HepG2 (cell line): Measurements from ENCODE around the gene MTX1. TPM values are rescaled to one million over a fixed set of nuclear protein-coding genes. Genes with fewer than 3 reads are reported as not detected.
A peak's percentile ranks its signal among the peaks of the same experiment; 100 is the strongest.

Experiments
- ATAC-seq: fragments of 200-7000 bp; cut with Tn5 transposase; 3 replicates; pipeline ENCODE4 v1.9.1; 2020; ENCODE audit warnings: mild to moderate bottlenecking, moderate library complexity
- BruUV-seq: library from RNA; stranded (reverse); fragments of 400-500 nt; replicated peaks from 2 replicates; lab custom pipeline; 2021; lab: Mats Ljungman, UMichigan
- CTCF ChIA-PET: fragments of 300-600 bp; formaldehyde crosslinking; extraction: SDS; loops from one replicate; lab custom pipeline; 2021; ENCODE audit warnings: low total read pairs, inconsistent platforms, low intra/inter-chr PET ratio; lab: Yijun Ruan, JAX
- POLR2A ChIA-PET: fragments of 350-600 bp; sonication (Branson Sonifier 250); formaldehyde crosslinking; loops from one replicate; lab custom pipeline; 2020; ENCODE audit warnings: antibody characterized with exemption, inconsistent platforms; lab: Yijun Ruan, JAX
- DNase-seq: peaks from one replicate; pipeline ENCODE4 v3.0.0-alpha.2; 2015; ENCODE audit warnings: low spot score
- FAIRE-seq: peaks from 3 replicates; lab custom pipeline; 2011; peaks lifted over from hg19 to GRCh38; lab: Jason Lieb, UNC
- H2AFZ ChIP-seq: one replicate; pipeline ENCODE4 v1.6.1; 2011; ENCODE audit warnings: low read length, inconsistent platforms
- H3K27ac ChIP-seq: fragments of 300-600 bp; 3 replicates; pipeline ENCODE4 v1.8.0; 2011; ENCODE audit warnings: mixed run types, mild to moderate bottlenecking, mixed read lengths, low read length, inconsistent platforms; ENCODE audit not compliant: insufficient read depth; ENCODE audit errors: extremely low read length
- H3K27me3 ChIP-seq, 2 experiments: fragments of 200-600 bp in 1 of 2; 2 replicates in 1 of 2; 3 replicates in 1 of 2; pipeline versions ENCODE4 v1.6.0 to v1.8.0; 2011; ENCODE audit warnings: low read length in 2 of 2, mild to moderate bottlenecking in 2 of 2, moderate library complexity in 2 of 2, inconsistent platforms in 1 of 2; ENCODE audit not compliant: insufficient read depth in 2 of 2, control insufficient read depth in 1 of 2
- H3K36me3 ChIP-seq, 2 experiments: fragments of 200-600 bp in 1 of 2; replicated peaks in 1 of 2; 2 replicates in 1 of 2; 3 replicates in 1 of 2; pipeline versions ENCODE4 v1.5.1 to v1.8.0; 2011; ENCODE audit warnings: low read length in 2 of 2, inconsistent platforms in 1 of 2; ENCODE audit not compliant: insufficient read depth in 2 of 2, control insufficient read depth in 1 of 2
- H3K4me1 ChIP-seq: 2 replicates; pipeline ENCODE4 v1.5.1; 2012; ENCODE audit warnings: low read length, inconsistent platforms; ENCODE audit not compliant: insufficient read depth
- H3K4me2 ChIP-seq: 2 replicates; pipeline ENCODE4 v1.6.0; 2011; ENCODE audit warnings: low read depth, low read length, inconsistent platforms
- H3K4me3 ChIP-seq, 3 experiments: fragments of 200-600 bp in 1 of 3; sonication (generic), shearing (Covaris generic) in 1 of 3; replicated peaks in 1 of 3; 2 replicates each; pipeline ENCODE4 v1.5.1; 2011 to 2016; ENCODE audit warnings: low read length in 3 of 3, inconsistent platforms in 2 of 3, low read depth in 2 of 3, mild to moderate bottlenecking in 2 of 3, control low read depth in 1 of 3, mixed read lengths in 1 of 3; ENCODE audit not compliant: insufficient read depth in 1 of 3
- H3K79me2 ChIP-seq: one replicate; pipeline ENCODE4 v1.6.1; 2011; ENCODE audit warnings: low read length, inconsistent platforms; ENCODE audit not compliant: insufficient read depth
- H3K9ac ChIP-seq: 2 replicates; pipeline ENCODE4 v1.6.0; 2011; ENCODE audit warnings: mild to moderate bottlenecking, low read depth, low read length, inconsistent platforms; ENCODE audit not compliant: insufficient read depth
- H3K9me3 ChIP-seq: 2 replicates; pipeline ENCODE4 v1.5.1; 2012; ENCODE audit warnings: mild to moderate bottlenecking, low read length
- H4K20me1 ChIP-seq: 2 replicates; pipeline ENCODE4 v1.6.0; 2011; ENCODE audit warnings: inconsistent platforms, mild to moderate bottlenecking, low read length, moderate library complexity; ENCODE audit not compliant: insufficient read depth
- CCDC6 ChIP-seq: sonication (generic); formaldehyde crosslinking; IDR thresholded peaks from 2 replicates; pipeline ENCODE4 v1.8.1; 2022; ENCODE audit warnings: mild to moderate bottlenecking, missing genetic modification reagents, moderate library complexity
- FOXA3 ChIP-seq: IDR thresholded peaks from 2 replicates; pipeline ENCODE4 v1.6.1; 2016; ENCODE audit warnings: missing genetic modification reagents, missing compliant biosample characterization
- KLF13 ChIP-seq: sonication (generic); formaldehyde crosslinking; IDR thresholded peaks from 2 replicates; pipeline ENCODE4 v1.4.0; 2020; ENCODE audit warnings: mild to moderate bottlenecking, missing genetic modification reagents
- KLF6 ChIP-seq: IDR thresholded peaks from 2 replicates; pipeline ENCODE4 v1.8.0; 2016; ENCODE audit warnings: missing biosample characterization, missing genetic modification reagents
- MIXL1 ChIP-seq: IDR thresholded peaks from 2 replicates; pipeline ENCODE4 v1.6.1; 2016
- NAIF1 ChIP-seq: sonication (generic); formaldehyde crosslinking; IDR thresholded peaks from 2 replicates; pipeline ENCODE4 v1.5.0; 2020; ENCODE audit warnings: mild to moderate bottlenecking, missing genetic modification reagents, borderline replicate concordance
- PITX1 ChIP-seq: sonication (generic); formaldehyde crosslinking; IDR thresholded peaks from 2 replicates; pipeline ENCODE4 v1.5.1; 2020; ENCODE audit warnings: mild to moderate bottlenecking, missing genetic modification reagents
- PPARG ChIP-seq: conservative IDR thresholded peaks from 2 replicates; pipeline ENCODE4 v1.6.1; 2016; ENCODE audit warnings: missing biosample characterization, missing genetic modification reagents
- RFX5 ChIP-seq: IDR thresholded peaks from 2 replicates; pipeline ENCODE4 v1.6.1; 2011; ENCODE audit warnings: low read depth, low read length, improper control_type of control experiment
- SATB2 ChIP-seq: sonication (generic); formaldehyde crosslinking; IDR thresholded peaks from 2 replicates; pipeline ENCODE4 v1.5.0; 2020; ENCODE audit warnings: missing genetic modification reagents
- STAG1 ChIP-seq: sonication (generic); formaldehyde crosslinking; IDR thresholded peaks from 2 replicates; pipeline ENCODE4 v1.4.0; 2020; ENCODE audit warnings: missing genetic modification reagents
- ZNF205 ChIP-seq: IDR thresholded peaks from 2 replicates; pipeline ENCODE4 v1.6.1; 2018; ENCODE audit warnings: missing biosample characterization, missing genetic modification reagents
- ZNF670 ChIP-seq: sonication (generic); formaldehyde crosslinking; IDR thresholded peaks from 2 replicates; pipeline ENCODE4 v1.8.0; 2022; ENCODE audit warnings: mild to moderate bottlenecking, missing genetic modification reagents, borderline replicate concordance
- ZSCAN22 ChIP-seq: sonication (generic); formaldehyde crosslinking; IDR thresholded peaks from 2 replicates; pipeline ENCODE4 v1.4.0; 2020; ENCODE audit warnings: mild to moderate bottlenecking, missing genetic modification reagents
- WGBS: methylation state at CpG from one replicate; pipeline ENCODE4 v1.1.6; 2017; ENCODE audit warnings: low lambda C conversion rate; 5-methylcytosine and 5-hydroxymethylcytosine counted together
- in situ Hi-C: cut with HindIII; loops from 2 replicates; pipeline ENCODE4 v1.10.0; 2017; ENCODE audit warnings: low pct_unique_long_range_greater_than_20kb; ENCODE audit not compliant: extremely low pct_ligation_motif_present
- intact Hi-C: fragments of 100-400 bp; cut with micrococcal nuclease; formaldehyde crosslinking; loops from one replicate; pipeline ENCODE4 v1.10.0; 2022; ENCODE audit not compliant: unreplicated experiment
- polyA plus RNA-seq, 8 experiments: library from polyadenylated mRNA; depleted of rRNA in 3 of 8; stranded (reverse) in 7 of 8; unstranded in 1 of 8; fragments of >200 nt; fragmentation: Illumina TruSeq in 4 of 8; extraction: Trizol in 4 of 8; gene quantifications; 2 replicates each; pipeline versions ENCODE4 v1.2.1 to v1.2.3, GENCODE V29; 2011 to 2016; ENCODE audit warnings: low read depth in 4 of 8, missing spikeins in 1 of 8, mixed read lengths in 1 of 8; ENCODE audit not compliant: insufficient read depth in 1 of 8
- total RNA-seq, 5 experiments: library from RNA; depleted of rRNA; stranded (reverse); fragments of >200 nt; fragmentation: Illumina TruSeq; extraction: Trizol; gene quantifications; 2 replicates each; pipeline ENCODE4 v1.2.3, GENCODE V29; 2016; ENCODE audit warnings: low read depth in 1 of 5
- TF ChIP-seq, protein P1 (sequence below): sonication (generic); formaldehyde crosslinking; IDR thresholded peaks from 2 replicates; pipeline ENCODE4 v1.8.1; 2023; ENCODE audit warnings: mild to moderate bottlenecking, inconsistent platforms, moderate library complexity, missing genetic modification reagents, borderline replicate concordance
- TF ChIP-seq, protein P2 (sequence below): sonication (generic); formaldehyde crosslinking; IDR thresholded peaks from 2 replicates; pipeline ENCODE4 v1.8.0; 2022; ENCODE audit warnings: mild to moderate bottlenecking, missing genetic modification reagents; ENCODE audit not compliant: insufficient replicate concordance
- TF ChIP-seq, protein P3 (sequence below): sonication (generic); formaldehyde crosslinking; conservative IDR thresholded peaks from 2 replicates; pipeline ENCODE4 v1.4.0; 2020; ENCODE audit warnings: mild to moderate bottlenecking, missing genetic modification reagents, moderate library complexity

MTX1 gene
- total and polyA plus RNA-seq, 2 of the 13 experiments (the other 11 are each of a cell fraction or from before 2014, with no cell fraction given) = 64.5 to 72.6 TPM

DNA sequence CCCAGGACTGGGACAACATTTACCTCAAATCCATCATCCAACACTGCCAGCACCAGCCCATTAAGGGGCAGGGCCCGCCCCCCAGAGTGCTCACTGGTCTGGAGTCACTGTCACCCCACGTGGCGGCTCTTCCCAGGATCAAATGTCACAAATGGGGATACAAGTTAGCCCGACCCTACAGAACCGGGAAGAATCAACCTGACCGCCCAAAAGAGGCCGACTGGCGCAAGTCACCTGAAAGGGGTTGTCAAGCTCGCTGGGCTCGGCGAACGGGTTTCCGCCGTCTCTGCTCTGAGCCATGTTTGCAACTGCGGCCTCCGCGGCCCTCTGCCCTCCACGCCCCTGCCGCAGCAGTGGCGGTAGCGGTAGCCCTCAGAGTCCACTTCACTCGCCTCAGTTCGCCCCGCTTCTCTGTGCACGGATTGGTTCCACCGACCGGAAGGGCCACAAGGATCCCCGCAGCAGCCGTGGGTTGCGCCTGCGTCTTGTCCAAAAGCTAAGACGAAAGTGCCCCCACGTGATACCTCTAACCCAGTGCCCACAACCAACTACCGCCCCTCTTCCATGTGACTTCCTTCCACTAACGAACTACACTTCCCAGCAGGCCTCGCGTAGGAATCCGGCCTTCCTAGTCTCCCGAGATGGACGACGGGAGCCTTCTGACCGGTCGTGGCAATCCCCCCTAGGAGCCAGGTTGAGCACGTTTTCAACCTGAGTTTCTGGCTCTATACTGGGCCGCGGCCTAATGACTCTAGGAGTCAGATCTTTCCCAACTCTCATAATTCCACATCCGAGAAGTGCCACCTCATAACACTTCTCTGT lies 53.6 kb downstream of the MTX1 start, which contains the start of gene SCAMP3:
TSS of gene SCAMP3 (minus strand) at position 509 of the 822 bp plus-strand sequence. CDS start at position 300, 209 bp downstream.
- H3K4me1 ChIP-seq = peaks cover 15% of the 10 kb centered on the region
- peak within 1 kb of the TSS; percentile 82 for H3K9ac ChIP-seq
- ChIA-PET CTCF (interaction anchor here (1.1 kb wide), 1 partner anchor 12 kb away, joined by 6 read pairs; no protein-coding TSS in a partner anchor), POLR2A (interaction anchor here (0.6 to 4.8 kb wide), 14 partner anchors 10 to 301 kb away, joined by 3 to 69 read pairs (median 3); partner anchors contain the start of genes CLK2, HCN3 and PKLR)
- H3K27me3 ChIP-seq = no peaks in the 10 kb centered on the region; a peak in 1 of 5 replicates
- H3K79me2 ChIP-seq = peaks cover 15% of the 10 kb centered on the region
- intact Hi-C loops (no loop called here), in situ Hi-C loops (no loop called here)
- BruUV-seq = TSS peak; percentile 43
- peak; percentile 97 for FAIRE-seq
- H3K36me3 ChIP-seq = peaks cover 22 to 49% of the 10 kb centered on the region in 2 experiments
- ATAC-seq = peak; percentile 95
- 4% methylated on average over 24 of the region's 47 CpGs for WGBS
- peak within 1 kb of the TSS; percentile 84 to 90 (median 84) for H3K4me3 ChIP-seq
- no peaks in the 10 kb centered on the region for H4K20me1 ChIP-seq
- DNase-seq = peak; percentile 97
- peak within 1 kb of the TSS; percentile 98 for H3K4me2 ChIP-seq
- H3K9me3 ChIP-seq = no peaks in the 10 kb centered on the region
- H2AFZ ChIP-seq = no peak within 1 kb of the TSS
- peak within 1 kb of the TSS; percentile 73 for H3K27ac ChIP-seq
- no peak for TF ChIP-seq KLF13
- TF ChIP-seq FOXA3 = peak; percentile 32; the same call in 1 of the 2 replicates
- peak; percentile 62; the same call in 1 of the 2 replicates for TF ChIP-seq PPARG (CRISPR knock-in tag)
- TF ChIP-seq RFX5 = 0 out of 2 replicates have a peak, but pooled peaks have one; percentile 7
- TF ChIP-seq, protein P1, sequence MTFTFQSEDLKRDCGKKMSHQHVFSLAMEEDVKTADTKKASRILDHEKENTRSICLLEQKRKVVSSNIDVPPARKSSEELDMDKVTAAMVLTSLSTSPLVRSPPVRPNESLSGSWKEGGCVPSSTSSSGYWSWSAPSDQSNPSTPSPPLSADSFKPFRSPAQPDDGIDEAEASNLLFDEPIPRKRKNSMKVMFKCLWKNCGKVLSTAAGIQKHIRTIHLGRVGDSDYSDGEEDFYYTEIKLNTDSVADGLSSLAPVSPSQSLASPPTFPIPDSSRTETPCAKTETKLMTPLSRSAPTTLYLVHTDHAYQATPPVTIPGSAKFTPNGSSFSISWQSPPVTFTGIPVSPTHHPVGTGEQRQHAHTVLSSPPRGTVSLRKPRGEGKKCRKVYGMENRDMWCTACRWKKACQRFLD (CRISPR knock-in tag) = 0 out of 2 replicates have a peak, but pooled peaks have one; percentile 65
- TF ChIP-seq MIXL1 (CRISPR knock-in tag) = peak; percentile 76; the same call in 1 of the 2 replicates
- peak; percentile 66; the same call in 1 of the 2 replicates for TF ChIP-seq CCDC6 (CRISPR knock-in tag)
- TF ChIP-seq NAIF1 = 0 out of 2 replicates have a peak, but pooled peaks have one; percentile 59
- TF ChIP-seq ZNF205 (CRISPR knock-in tag) = peak; percentile 55
- peak; percentile 53 for TF ChIP-seq PITX1 (CRISPR knock-in tag)
- TF ChIP-seq, protein P2, sequence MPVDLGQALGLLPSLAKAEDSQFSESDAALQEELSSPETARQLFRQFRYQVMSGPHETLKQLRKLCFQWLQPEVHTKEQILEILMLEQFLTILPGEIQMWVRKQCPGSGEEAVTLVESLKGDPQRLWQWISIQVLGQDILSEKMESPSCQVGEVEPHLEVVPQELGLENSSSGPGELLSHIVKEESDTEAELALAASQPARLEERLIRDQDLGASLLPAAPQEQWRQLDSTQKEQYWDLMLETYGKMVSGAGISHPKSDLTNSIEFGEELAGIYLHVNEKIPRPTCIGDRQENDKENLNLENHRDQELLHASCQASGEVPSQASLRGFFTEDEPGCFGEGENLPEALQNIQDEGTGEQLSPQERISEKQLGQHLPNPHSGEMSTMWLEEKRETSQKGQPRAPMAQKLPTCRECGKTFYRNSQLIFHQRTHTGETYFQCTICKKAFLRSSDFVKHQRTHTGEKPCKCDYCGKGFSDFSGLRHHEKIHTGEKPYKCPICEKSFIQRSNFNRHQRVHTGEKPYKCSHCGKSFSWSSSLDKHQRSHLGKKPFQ (CRISPR knock-in tag) = peak; percentile 34
- TF ChIP-seq, protein P3, sequence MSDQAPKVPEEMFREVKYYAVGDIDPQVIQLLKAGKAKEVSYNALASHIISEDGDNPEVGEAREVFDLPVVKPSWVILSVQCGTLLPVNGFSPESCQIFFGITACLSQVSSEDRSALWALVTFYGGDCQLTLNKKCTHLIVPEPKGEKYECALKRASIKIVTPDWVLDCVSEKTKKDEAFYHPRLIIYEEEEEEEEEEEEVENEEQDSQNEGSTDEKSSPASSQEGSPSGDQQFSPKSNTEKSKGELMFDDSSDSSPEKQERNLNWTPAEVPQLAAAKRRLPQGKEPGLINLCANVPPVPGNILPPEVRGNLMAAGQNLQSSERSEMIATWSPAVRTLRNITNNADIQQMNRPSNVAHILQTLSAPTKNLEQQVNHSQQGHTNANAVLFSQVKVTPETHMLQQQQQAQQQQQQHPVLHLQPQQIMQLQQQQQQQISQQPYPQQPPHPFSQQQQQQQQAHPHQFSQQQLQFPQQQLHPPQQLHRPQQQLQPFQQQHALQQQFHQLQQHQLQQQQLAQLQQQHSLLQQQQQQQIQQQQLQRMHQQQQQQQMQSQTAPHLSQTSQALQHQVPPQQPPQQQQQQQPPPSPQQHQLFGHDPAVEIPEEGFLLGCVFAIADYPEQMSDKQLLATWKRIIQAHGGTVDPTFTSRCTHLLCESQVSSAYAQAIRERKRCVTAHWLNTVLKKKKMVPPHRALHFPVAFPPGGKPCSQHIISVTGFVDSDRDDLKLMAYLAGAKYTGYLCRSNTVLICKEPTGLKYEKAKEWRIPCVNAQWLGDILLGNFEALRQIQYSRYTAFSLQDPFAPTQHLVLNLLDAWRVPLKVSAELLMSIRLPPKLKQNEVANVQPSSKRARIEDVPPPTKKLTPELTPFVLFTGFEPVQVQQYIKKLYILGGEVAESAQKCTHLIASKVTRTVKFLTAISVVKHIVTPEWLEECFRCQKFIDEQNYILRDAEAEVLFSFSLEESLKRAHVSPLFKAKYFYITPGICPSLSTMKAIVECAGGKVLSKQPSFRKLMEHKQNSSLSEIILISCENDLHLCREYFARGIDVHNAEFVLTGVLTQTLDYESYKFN (CRISPR knock-in tag) = peak; percentile 36; the same call in 1 of the 2 replicates
- no peak for TF ChIP-seq STAG1 (CRISPR knock-in tag)
- peak; percentile 85; the same call in 1 of the 2 replicates for TF ChIP-seq ZNF670 (CRISPR knock-in tag)
- TF ChIP-seq KLF6 = peak; percentile 75; the same call in 1 of the 2 replicates
- TF ChIP-seq ZSCAN22 = no peak
- TF ChIP-seq SATB2 (CRISPR knock-in tag) = 0 out of 2 replicates have a peak, but pooled peaks have one; percentile 10
